DND-41 (cell line): Measurements from ENCODE around the gene TOX3.

Source experiments
- ATAC-seq: fragments of 200-7000 bp; cut with Tn5 transposase; 3 replicates; pipeline ENCODE4 v1.9.1; 2021; ENCODE audit warnings: low read depth; ENCODE audit not compliant: insufficient read depth
- DNase-seq: peaks from one replicate; pipeline ENCODE4 v3.0.0-alpha.2; 2020
- H2AFZ ChIP-seq: 2 replicates; pipeline ENCODE4 v1.6.0; 2012; ENCODE audit warnings: low read depth, low read length
- H3K27ac ChIP-seq: 2 replicates; pipeline ENCODE4 v1.5.1; 2012; ENCODE audit warnings: low read length, inconsistent platforms
- H3K27me3 ChIP-seq: fragments of 200-600 bp; sonication (generic); 2 replicates; pipeline ENCODE4 v1.6.0; 2012; ENCODE audit warnings: low read length, mild to moderate bottlenecking, inconsistent platforms; ENCODE audit not compliant: insufficient read depth, poor library complexity
- H3K36me3 ChIP-seq: 2 replicates; pipeline ENCODE4 v1.5.1; 2012; ENCODE audit warnings: low read length, inconsistent platforms; ENCODE audit not compliant: insufficient read depth
- H3K4me1 ChIP-seq: 2 replicates; pipeline ENCODE4 v1.5.1; 2012; ENCODE audit warnings: mild to moderate bottlenecking, low read length; ENCODE audit not compliant: insufficient read depth
- H3K4me2 ChIP-seq: 2 replicates; pipeline ENCODE4 v1.6.0; 2012; ENCODE audit warnings: mild to moderate bottlenecking, moderate library complexity, low read length, inconsistent platforms; ENCODE audit not compliant: insufficient read depth
- H3K4me3 ChIP-seq, 2 experiments: fragments of 200-600 bp in 1 of 2; shearing (Covaris generic) in 1 of 2; 2 replicates each; pipeline ENCODE4 v1.5.1; 2012 to 2016; ENCODE audit warnings: inconsistent platforms in 2 of 2, low read length in 2 of 2, mild to moderate bottlenecking in 2 of 2, low read depth in 1 of 2, moderate library complexity in 1 of 2
- H3K79me2 ChIP-seq: 2 replicates; pipeline ENCODE4 v1.6.0; 2012; ENCODE audit warnings: low read length, inconsistent platforms; ENCODE audit not compliant: insufficient read depth
- H3K9ac ChIP-seq: 2 replicates; pipeline ENCODE4 v1.6.0; 2012; ENCODE audit warnings: low read depth, mild to moderate bottlenecking, inconsistent platforms, low read length, moderate library complexity
- H3K9me3 ChIP-seq: 2 replicates; pipeline ENCODE4 v1.5.1; 2012; ENCODE audit warnings: low read length, moderate library complexity, mild to moderate bottlenecking, inconsistent platforms; ENCODE audit not compliant: insufficient read depth, severe bottlenecking
- H4K20me1 ChIP-seq: 2 replicates; pipeline ENCODE4 v1.6.0; 2012; ENCODE audit warnings: low read length; ENCODE audit not compliant: insufficient read depth
- CTCF ChIP-seq: IDR thresholded peaks from 2 replicates; pipeline ENCODE4 v1.5.1; 2012; ENCODE audit warnings: borderline replicate concordance, low read length, moderate library complexity, mild to moderate bottlenecking; ENCODE audit not compliant: poor library complexity, severe bottlenecking; ENCODE audit errors: extremely low read depth
- EZH2 ChIP-seq: IDR thresholded peaks from 3 replicates; pipeline ENCODE4 v1.6.1; 2012; ENCODE audit warnings: borderline replicate concordance, low read depth, mild to moderate bottlenecking, moderate library complexity, low read length, inconsistent platforms; ENCODE audit not compliant: severe bottlenecking

Gene TOX3

GRCh38 chr16:52469091-52469490 is 77.9 kb downstream of the TOX3 start:
- Histone ChIP-seq H3K4me3 (no peak overlapping the region), H3K4me2 (no peak overlapping the region), H3K9ac (no peak overlapping the region), H3K27me3 (peaks cover 5% of the 10 kb centered on the region), H3K36me3 (no peaks in the 10 kb centered on the region), H3K79me2 (no peaks in the 10 kb centered on the region), H3K9me3 (no peaks in the 10 kb centered on the region), H2AFZ (no peak overlapping the region), H4K20me1 (no peaks in the 10 kb centered on the region), H3K27ac (no peak overlapping the region), H3K4me1 (no peaks in the 10 kb centered on the region)
- no peak for ATAC-seq
- TF ChIP-seq CTCF (no peak), EZH2 (no peak)
- no peak for DNase-seq

DNA sequence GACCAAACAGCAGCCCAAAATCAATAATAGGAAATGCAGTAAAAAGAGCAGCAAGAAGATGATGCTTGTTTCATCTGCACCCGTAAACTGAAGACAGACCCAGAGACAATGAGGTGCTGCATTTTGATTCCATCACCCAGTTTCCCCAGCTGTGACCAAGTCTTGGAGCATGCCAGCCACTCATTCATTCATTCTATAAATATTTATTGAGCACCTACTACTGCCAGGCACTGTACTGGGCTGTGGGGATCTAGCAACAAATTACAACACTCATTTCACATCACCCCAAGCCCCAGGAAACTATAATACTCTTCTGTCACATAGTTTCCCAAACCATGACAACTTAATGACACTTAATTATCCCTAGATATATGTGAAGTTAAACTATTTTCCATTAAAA is 79.2 kb downstream of the TOX3 start:
- no peaks in the 10 kb centered on the region for H3K36me3 ChIP-seq
- ATAC-seq (no peak), DNase-seq (no peak)
- no peaks in the 10 kb centered on the region for H3K79me2 ChIP-seq
- no peak overlapping the region for H3K4me3 ChIP-seq
- no peak overlapping the region for H3K9ac ChIP-seq
- TF ChIP-seq CTCF (no peak), EZH2 (no peak)
- H3K27me3 ChIP-seq, result peaks cover 5% of the 10 kb centered on the region
- no peak overlapping the region for H3K27ac ChIP-seq
- no peak overlapping the region for H2AFZ ChIP-seq
- H3K9me3 ChIP-seq, result no peaks in the 10 kb centered on the region
- H4K20me1 ChIP-seq, result no peaks in the 10 kb centered on the region
- no peak overlapping the region for H3K4me2 ChIP-seq
- no peaks in the 10 kb centered on the region for H3K4me1 ChIP-seq

DNA sequence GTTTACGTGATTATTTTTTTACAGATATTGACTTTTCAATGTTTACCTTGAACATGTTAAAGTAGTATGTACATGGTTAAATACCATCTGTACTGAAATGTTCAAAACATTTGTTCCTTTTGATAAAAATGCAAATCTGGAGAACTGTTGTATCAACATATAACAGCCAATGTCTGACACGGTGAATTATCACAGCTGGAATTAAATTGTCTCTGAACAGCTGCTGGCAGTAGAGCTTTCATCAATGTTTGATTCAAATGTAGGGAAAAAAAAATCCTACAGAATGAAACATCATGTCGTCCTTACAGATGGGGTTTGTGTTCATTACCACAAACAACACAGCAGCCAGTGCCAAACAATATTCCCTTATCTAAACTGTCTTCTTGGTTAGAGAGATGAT is 79.9 kb downstream of the TOX3 start:
- no peaks in the 10 kb centered on the region for H3K79me2 ChIP-seq
- TF ChIP-seq CTCF (no peak), EZH2 (no peak)
- ATAC-seq (no peak), DNase-seq (no peak)
- no peak overlapping the region for H3K4me3 ChIP-seq
- no peaks in the 10 kb centered on the region for H4K20me1 ChIP-seq
- no peaks in the 10 kb centered on the region for H3K4me1 ChIP-seq
- no peak overlapping the region for H3K27ac ChIP-seq
- peaks cover 5% of the 10 kb centered on the region for H3K27me3 ChIP-seq
- H3K9me3 ChIP-seq, result no peaks in the 10 kb centered on the region
- no peak overlapping the region for H3K9ac ChIP-seq
- H3K4me2 ChIP-seq, result no peak overlapping the region
- no peak overlapping the region for H2AFZ ChIP-seq
- H3K36me3 ChIP-seq, result no peaks in the 10 kb centered on the region

DNA sequence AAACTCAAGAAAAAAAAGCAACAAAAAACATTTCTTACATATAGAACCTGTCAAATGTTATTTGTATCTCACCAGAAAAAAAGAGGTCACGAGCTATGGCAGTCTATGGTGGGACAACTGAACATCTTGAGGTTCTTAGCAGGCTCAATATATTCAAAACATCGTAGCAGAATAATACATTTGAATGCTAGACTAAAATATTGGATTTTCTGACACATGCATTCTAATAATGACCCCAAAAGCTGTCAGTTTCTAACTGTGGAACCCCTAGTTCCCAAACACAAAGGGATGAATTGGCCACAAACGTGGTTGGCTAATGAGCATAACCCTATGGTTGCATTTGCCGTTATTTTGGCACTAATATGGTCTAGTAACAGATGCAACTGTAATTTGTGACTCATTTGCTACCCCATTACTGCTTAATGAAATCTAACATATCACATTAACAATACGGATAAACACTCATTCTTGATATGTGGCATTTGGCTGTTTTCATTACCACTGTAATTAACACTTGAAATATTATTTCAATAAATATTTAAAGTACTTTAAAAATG is 81.2 kb downstream of the TOX3 start:
- Histone ChIP-seq H3K4me2 (no peak overlapping the region), H2AFZ (no peak overlapping the region), H3K4me1 (no peaks in the 10 kb centered on the region), H3K27ac (no peak overlapping the region), H3K36me3 (no peaks in the 10 kb centered on the region), H3K4me3 (no peak overlapping the region), H3K9me3 (no peaks in the 10 kb centered on the region), H3K9ac (no peak overlapping the region), H3K27me3 (peaks cover 5% of the 10 kb centered on the region), H4K20me1 (no peaks in the 10 kb centered on the region), H3K79me2 (no peaks in the 10 kb centered on the region)
- TF ChIP-seq EZH2 (no peak), CTCF (no peak)
- ATAC-seq, result no peak
- no peak for DNase-seq
